PC-3 (cell line): ENCODE results near the gene MMGT1. TPM values are rescaled to one million over a fixed set of nuclear protein-coding genes. Genes with fewer than 3 reads are reported as not detected.
"Not testable (repeated sequence)": the region's sequence is repeated elsewhere in the genome, so short reads cannot be mapped to it uniquely, and the experiment has no call there.

Source experiments
- ATAC-seq: fragments of 200-7000 bp; cut with Tn5 transposase; 2 replicates; pipeline ENCODE4 v1.9.1; 2020; ENCODE audit warnings: mild to moderate bottlenecking, moderate library complexity
- BruUV-seq: library from RNA; stranded (reverse); fragments of 400-500 nt; replicated peaks from 2 replicates; lab custom pipeline; 2021; lab: Mats Ljungman, UMichigan
- CTCF ChIA-PET: fragments of 300-600 bp; sonication (Branson Sonifier 250); formaldehyde crosslinking; loops from one replicate; lab custom pipeline; 2022; ENCODE audit warnings: antibody characterized with exemption; lab: Charles Lee
- POLR2A ChIA-PET: fragments of 300-600 bp; sonication (Branson Sonifier 250); formaldehyde crosslinking; loops from one replicate; lab custom pipeline; 2022; ENCODE audit warnings: antibody characterized with exemption; ENCODE audit not compliant: unreplicated experiment; lab: Charles Lee
- DNase-seq: peaks from one replicate; pipeline ENCODE4 v3.0.0-alpha.2; 2015
- H2AFZ ChIP-seq: fragments of 300-600 bp; sonication (generic); 2 replicates; pipeline ENCODE4 v1.6.0; 2016; ENCODE audit warnings: antibody characterized with exemption, low read length
- H3F3A ChIP-seq: fragments of 300-600 bp; sonication (generic); one replicate; pipeline ENCODE4 v1.6.0; 2017; ENCODE audit warnings: antibody characterized with exemption, low read length, control low read depth, mild to moderate bottlenecking; ENCODE audit not compliant: unreplicated experiment
- H3K27ac ChIP-seq: fragments of 300-600 bp; sonication (generic); 2 replicates; pipeline ENCODE4 v1.5.1; 2016; ENCODE audit warnings: mild to moderate bottlenecking, low read length
- H3K27me3 ChIP-seq: fragments of 300-600 bp; sonication (generic); 2 replicates; pipeline ENCODE4 v1.6.1; 2016; ENCODE audit warnings: low read length, mixed read lengths
- H3K36me3 ChIP-seq: fragments of 300-600 bp; sonication (generic); 2 replicates; pipeline ENCODE4 v1.6.1; 2016; ENCODE audit warnings: low read depth, mixed run types, low read length, mixed read lengths
- H3K4me1 ChIP-seq: fragments of 300-600 bp; sonication (generic); 2 replicates; pipeline ENCODE4 v1.5.1; 2016; ENCODE audit warnings: low read length; ENCODE audit not compliant: insufficient read depth
- H3K4me2 ChIP-seq: fragments of 300-600 bp; sonication (generic); 2 replicates; pipeline ENCODE4 v1.6.0; 2016; ENCODE audit warnings: low read length
- H3K4me3 ChIP-seq: fragments of 300-600 bp; sonication (generic); 2 replicates; pipeline ENCODE4 v1.5.1; 2016; ENCODE audit warnings: mild to moderate bottlenecking, low read length, mixed read lengths
- H3K79me2 ChIP-seq: fragments of 300-600 bp; sonication (generic); 2 replicates; pipeline ENCODE4 v1.6.1; 2017; ENCODE audit warnings: low read length, mixed read lengths
- H3K9ac ChIP-seq: fragments of 300-600 bp; sonication (generic); 2 replicates; pipeline ENCODE4 v1.6.0; 2016; ENCODE audit warnings: mild to moderate bottlenecking, low read length
- H3K9me2 ChIP-seq: fragments of 300-600 bp; sonication (generic); replicated peaks from 2 replicates; pipeline ENCODE4 v1.6.1; 2016; ENCODE audit warnings: mixed run types, low read length, mixed read lengths
- H3K9me3 ChIP-seq: fragments of 300-600 bp; sonication (generic); 2 replicates; pipeline ENCODE4 v1.6.1; 2016; ENCODE audit warnings: low read length, mixed read lengths
- H4K20me1 ChIP-seq: fragments of 300-600 bp; sonication (generic); 2 replicates; pipeline ENCODE4 v1.6.1; 2016; ENCODE audit warnings: low read length, mixed read lengths
- EZH2 ChIP-seq: fragments of 300-600 bp; sonication (generic); IDR thresholded peaks from one replicate; pipeline ENCODE4 v1.6.1; 2017; ENCODE audit warnings: antibody characterized with exemption, mild to moderate bottlenecking, low read length; ENCODE audit not compliant: unreplicated experiment
- EZH2phosphoT487 ChIP-seq: fragments of 300-600 bp; sonication (generic); IDR thresholded peaks from 2 replicates; pipeline ENCODE4 v1.6.1; 2018; ENCODE audit warnings: mild to moderate bottlenecking, antibody characterized with exemption, low read length, borderline replicate concordance
- intact Hi-C: fragments of 100-400 bp; cut with micrococcal nuclease; formaldehyde crosslinking; loops from 2 replicates; pipeline ENCODE4 v1.9.0; 2023
- total RNA-seq: library from RNA; depleted of rRNA; stranded (reverse); fragments of >200 nt; gene quantifications from 2 replicates; pipeline ENCODE4 v1.2.3, GENCODE V29; 2014
- TF ChIP-seq, protein P1 (sequence below): fragments of 300-600 bp; sonication (generic); conservative IDR thresholded peaks from 2 replicates; pipeline ENCODE4 v1.5.1; 2017; ENCODE audit warnings: antibody characterized with exemption, low read depth, mild to moderate bottlenecking, low read length

MMGT1 gene
- total RNA-seq, 1 experiment from 2014 or later = 23.1 TPM

DNA sequence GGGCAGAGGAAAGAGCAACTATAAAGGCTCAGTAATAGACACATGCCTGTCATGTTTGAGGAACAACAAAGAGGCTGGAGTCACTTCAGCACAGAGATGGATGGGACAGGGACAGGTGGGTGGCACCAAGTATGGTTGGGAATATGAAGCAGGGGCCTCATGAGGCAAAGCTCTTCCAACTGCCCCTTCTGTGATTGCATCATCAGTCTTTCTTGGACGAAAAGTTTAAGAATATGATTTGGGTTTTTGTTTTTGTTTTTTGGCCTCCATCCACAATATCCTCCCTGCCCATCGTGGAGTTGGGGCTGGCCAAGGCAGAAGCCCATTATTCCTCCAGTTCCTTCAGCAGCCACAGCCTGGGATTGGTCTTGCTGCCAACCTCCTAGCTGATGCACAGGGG is 45.9 kb downstream of the MMGT1 start:
- Histone ChIP-seq H3F3A (no peaks in the 10 kb centered on the region), H3K36me3 (no peaks in the 10 kb centered on the region), H3K4me2 (no peak overlapping the region), H3K27me3 (no peaks in the 10 kb centered on the region; the same call in 1 of the 2 replicates), H3K9me3 (no peaks in the 10 kb centered on the region), H3K79me2 (no peaks in the 10 kb centered on the region), H3K27ac (no peak overlapping the region), H3K4me3 (no peak overlapping the region), H3K9me2 (no peaks in the 10 kb centered on the region), H3K4me1 (no peaks in the 10 kb centered on the region), H2AFZ (no peak overlapping the region), H3K9ac (no peak overlapping the region), H4K20me1 (no peaks in the 10 kb centered on the region)
- ATAC-seq = no peak
- no TSS peak for BruUV-seq
- intact Hi-C loops = no loop called here
- CTCF ChIA-PET = no interaction called here
- POLR2A ChIA-PET = no interaction called here
- DNase-seq = no peak
- TF ChIP-seq EZH2 (no peak), EZH2phosphoT487 (no peak)
- TF ChIP-seq, protein P1, sequence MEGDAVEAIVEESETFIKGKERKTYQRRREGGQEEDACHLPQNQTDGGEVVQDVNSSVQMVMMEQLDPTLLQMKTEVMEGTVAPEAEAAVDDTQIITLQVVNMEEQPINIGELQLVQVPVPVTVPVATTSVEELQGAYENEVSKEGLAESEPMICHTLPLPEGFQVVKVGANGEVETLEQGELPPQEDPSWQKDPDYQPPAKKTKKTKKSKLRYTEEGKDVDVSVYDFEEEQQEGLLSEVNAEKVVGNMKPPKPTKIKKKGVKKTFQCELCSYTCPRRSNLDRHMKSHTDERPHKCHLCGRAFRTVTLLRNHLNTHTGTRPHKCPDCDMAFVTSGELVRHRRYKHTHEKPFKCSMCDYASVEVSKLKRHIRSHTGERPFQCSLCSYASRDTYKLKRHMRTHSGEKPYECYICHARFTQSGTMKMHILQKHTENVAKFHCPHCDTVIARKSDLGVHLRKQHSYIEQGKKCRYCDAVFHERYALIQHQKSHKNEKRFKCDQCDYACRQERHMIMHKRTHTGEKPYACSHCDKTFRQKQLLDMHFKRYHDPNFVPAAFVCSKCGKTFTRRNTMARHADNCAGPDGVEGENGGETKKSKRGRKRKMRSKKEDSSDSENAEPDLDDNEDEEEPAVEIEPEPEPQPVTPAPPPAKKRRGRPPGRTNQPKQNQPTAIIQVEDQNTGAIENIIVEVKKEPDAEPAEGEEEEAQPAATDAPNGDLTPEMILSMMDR = no peak

DNA sequence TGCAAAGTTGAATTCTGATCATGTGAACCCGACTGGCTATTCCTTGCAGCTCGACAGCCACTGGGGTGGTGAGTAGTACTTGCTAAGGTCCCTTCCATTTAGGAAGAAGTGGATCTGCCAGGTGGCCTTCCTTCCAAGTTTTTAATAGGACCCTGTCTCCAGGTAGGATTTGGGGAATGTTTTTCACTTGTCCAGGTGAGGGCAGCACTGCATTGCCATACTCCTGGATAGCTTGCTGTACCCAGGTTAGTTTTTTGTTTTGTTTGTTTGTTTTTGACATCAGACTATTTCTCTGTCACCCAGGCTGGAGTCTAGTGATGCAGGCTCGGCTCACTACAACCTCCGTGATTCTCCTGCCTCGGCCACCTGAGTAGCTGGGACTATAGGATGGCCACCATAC is 50.4 kb downstream of the MMGT1 start:
- TF ChIP-seq, protein P1 = peak; percentile 63
- no peak for TF ChIP-seq EZH2phosphoT487
- Histone ChIP-seq H4K20me1 (no peaks in the 10 kb centered on the region), H3K9me3 (no peaks in the 10 kb centered on the region), H3K36me3 (no peaks in the 10 kb centered on the region), H2AFZ (no peak overlapping the region), H3F3A (no peaks in the 10 kb centered on the region), H3K9me2 (no peaks in the 10 kb centered on the region), H3K4me3 (no peak overlapping the region), H3K27me3 (peaks cover 3% of the 10 kb centered on the region), H3K9ac (no peak overlapping the region), H3K4me1 (no peaks in the 10 kb centered on the region), H3K27ac (no peak overlapping the region), H3K4me2 (no peak overlapping the region), H3K79me2 (no peaks in the 10 kb centered on the region)
- ChIA-PET CTCF (interaction anchor here (0.5 kb wide), 1 partner anchor 105 kb away, joined by 4 read pairs; no protein-coding TSS in a partner anchor), POLR2A (interaction anchor here (0.6 kb wide), 1 partner anchor 54 kb away, joined by 7 read pairs; no protein-coding TSS in a partner anchor)
- intact Hi-C loops = no loop called here
- peak; percentile 46 for DNase-seq
- no TSS peak for BruUV-seq
- ATAC-seq = peak; percentile 27; the same call in 1 of the 2 replicates

DNA sequence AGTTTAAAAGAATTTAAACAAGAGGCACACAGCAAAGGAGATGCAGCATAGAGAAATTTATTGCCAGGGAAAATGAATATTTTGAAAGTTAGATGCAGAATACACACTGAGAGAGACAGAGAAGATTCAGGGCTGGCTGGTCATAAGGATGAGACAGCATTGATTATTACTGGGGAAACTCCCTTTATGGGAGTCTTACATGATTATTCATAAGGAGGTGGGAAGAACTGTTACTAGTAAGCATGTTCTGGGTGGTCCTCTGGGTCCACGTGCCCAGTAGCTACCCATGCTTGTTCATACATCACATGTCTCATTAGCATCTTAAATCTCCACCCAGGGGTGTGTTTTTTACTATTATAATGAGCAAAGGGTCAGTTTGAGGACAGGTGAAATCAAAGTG is 53.3 kb downstream of the MMGT1 start:
- H3K9me2 ChIP-seq, H3K9ac ChIP-seq, DNase-seq, H3K4me1 ChIP-seq, POLR2A ChIA-PET, H2AFZ ChIP-seq, H3K27ac ChIP-seq, H3K36me3 ChIP-seq, ATAC-seq, H3K9me3 ChIP-seq, H3F3A ChIP-seq, H3K4me3 ChIP-seq, H3K4me2 ChIP-seq, BruUV-seq, H4K20me1 ChIP-seq, CTCF ChIA-PET, H3K79me2 ChIP-seq, intact Hi-C loops: not testable (repeated sequence)
- peaks cover 28% of the 10 kb centered on the region for H3K27me3 ChIP-seq
